H1 (cell line): ENCODE results near the gene RPS15. TPM values are rescaled to one million over a fixed set of nuclear protein-coding genes. Genes with fewer than 3 reads are reported as not detected.

Experiments
- CTCF ChIA-PET: fragments of 300-600 bp; sonication (Branson Sonifier 250); formaldehyde crosslinking; loops from one replicate; lab custom pipeline; 2021; ENCODE audit not compliant: partially characterized antibody; lab: Charles Lee
- POLR2A ChIA-PET: fragments of 300-600 bp; sonication (Branson Sonifier 250); formaldehyde crosslinking; loops from one replicate; lab custom pipeline; 2021; ENCODE audit warnings: inconsistent platforms; ENCODE audit not compliant: partially characterized antibody; lab: Charles Lee
- DNase-seq, 2 experiments: peaks; one replicate each; pipeline versions ENCODE4 v3.0.0 to v3.0.0-alpha.2; 2010 to 2022; ENCODE audit warnings: low spot score in 2 of 2, low read depth in 1 of 2, mixed read lengths in 1 of 2
- FAIRE-seq: peaks from 2 replicates; lab custom pipeline; 2011; peaks lifted over from hg19 to GRCh38; lab: Jason Lieb, UNC
- H2AFZ ChIP-seq: 2 replicates; pipeline ENCODE4 v1.8.1; 2012; ENCODE audit warnings: low read length, inconsistent platforms
- H2AK5ac ChIP-seq: 2 replicates; pipeline ENCODE4 v1.6.1; 2013; ENCODE audit warnings: low read depth, low read length
- H2BK120ac ChIP-seq: replicated peaks from 2 replicates; pipeline ENCODE3; 2013; ENCODE audit warnings: low read depth, low read length, inconsistent platforms
- H2BK12ac ChIP-seq: 2 replicates; pipeline ENCODE4 v1.6.1; 2013; ENCODE audit warnings: low read depth, low read length
- H2BK15ac ChIP-seq: 2 replicates; pipeline ENCODE4 v1.6.1; 2013; ENCODE audit warnings: low read length
- H2BK20ac ChIP-seq: 2 replicates; pipeline ENCODE4 v1.6.1; 2013; ENCODE audit warnings: low read length
- H2BK5ac ChIP-seq: 2 replicates; pipeline ENCODE4 v1.6.1; 2013; ENCODE audit warnings: low read depth, low read length
- H3K14ac ChIP-seq: 2 replicates; pipeline ENCODE4 v1.6.1; 2013; ENCODE audit warnings: inconsistent platforms; ENCODE audit not compliant: insufficient read length
- H3K18ac ChIP-seq: 2 replicates; pipeline ENCODE4 v1.6.1; 2013; ENCODE audit warnings: low read length; ENCODE audit errors: extremely low read depth
- H3K23ac ChIP-seq: 2 replicates; pipeline ENCODE4 v1.6.1; 2013; ENCODE audit warnings: inconsistent platforms; ENCODE audit not compliant: insufficient read length
- H3K23me2 ChIP-seq: 2 replicates; pipeline ENCODE4 v1.6.1; 2013; ENCODE audit warnings: low read depth, low read length
- H3K27ac ChIP-seq: 2 replicates; pipeline ENCODE4 v1.6.1; 2011; ENCODE audit warnings: low read depth, low read length, inconsistent platforms
- H3K27me3 ChIP-seq, 4 experiments: replicated peaks in 1 of 4; 1 replicate in 1 of 4; 2 replicates in 3 of 4; pipeline versions ENCODE4 v1.6.1 to v1.8.1; 2011 to 2013; ENCODE audit warnings: low read length in 3 of 4, mild to moderate bottlenecking in 3 of 4, inconsistent platforms in 2 of 4, mixed read lengths in 2 of 4, moderate library complexity in 1 of 4; ENCODE audit not compliant: control insufficient read depth in 3 of 4, insufficient read depth in 3 of 4; ENCODE audit errors: extremely low read depth in 1 of 4
- H3K36me3 ChIP-seq, 4 experiments: 2 replicates each; pipeline versions ENCODE4 v1.6.1 to v1.8.1; 2011 to 2013; ENCODE audit warnings: mild to moderate bottlenecking in 4 of 4, low read length in 3 of 4, moderate library complexity in 2 of 4, control low read depth in 1 of 4, inconsistent platforms in 1 of 4; ENCODE audit not compliant: insufficient read depth in 4 of 4, control insufficient read depth in 2 of 4
- H3K4ac ChIP-seq: replicated peaks from 2 replicates; pipeline ENCODE3; 2013; ENCODE audit warnings: low read length, low read depth, mixed read lengths, inconsistent platforms; ENCODE audit not compliant: insufficient read length
- H3K4me1 ChIP-seq, 4 experiments: replicated peaks in 1 of 4; 1 replicate in 1 of 4; 2 replicates in 3 of 4; pipeline versions ENCODE4 v1.6.1 to v1.8.1; 2011 to 2013; ENCODE audit warnings: low read length in 3 of 4, inconsistent platforms in 2 of 4, mixed read lengths in 1 of 4; ENCODE audit not compliant: insufficient read depth in 4 of 4, control insufficient read depth in 3 of 4
- H3K4me2 ChIP-seq, 2 experiments: 2 replicates each; pipeline versions ENCODE4 v1.6.1 to v1.8.1; 2011 to 2013; ENCODE audit warnings: low read depth in 2 of 2, low read length in 2 of 2, control low read depth in 1 of 2, inconsistent platforms in 1 of 2, mild to moderate bottlenecking in 1 of 2; ENCODE audit not compliant: insufficient read depth in 1 of 2
- H3K4me3 ChIP-seq, 4 experiments: fragments of 200-600, 300-600 bp in 1 of 4; sonication (generic), shearing (Covaris generic), sonication (Bioruptor Twin) in 1 of 4; 2 replicates each; pipeline versions ENCODE4 v1.5.1 to v1.8.1; 2011 to 2016; ENCODE audit warnings: low read length in 4 of 4, low read depth in 3 of 4, control low read depth in 2 of 4, inconsistent platforms in 2 of 4, mild to moderate bottlenecking in 2 of 4, mixed read lengths in 1 of 4, moderate library complexity in 1 of 4; ENCODE audit not compliant: insufficient read depth in 2 of 4; ENCODE audit errors: extremely low read depth in 1 of 4
- H3K56ac ChIP-seq: replicated peaks from 2 replicates; pipeline ENCODE3; 2013; ENCODE audit warnings: low read depth, mild to moderate bottlenecking, mixed read lengths, low read length, inconsistent platforms; ENCODE audit not compliant: insufficient read length
- H3K79me1 ChIP-seq: 2 replicates; pipeline ENCODE4 v1.6.1; 2013; ENCODE audit warnings: low read depth, low read length, control low read depth
- H3K79me2 ChIP-seq, 2 experiments: 2 replicates each; pipeline versions ENCODE4 v1.6.1 to v1.8.1; 2012 to 2013; ENCODE audit warnings: low read length in 2 of 2, mild to moderate bottlenecking in 2 of 2, inconsistent platforms in 1 of 2; ENCODE audit not compliant: insufficient read depth in 2 of 2, control insufficient read depth in 1 of 2
- H3K9ac ChIP-seq, 4 experiments: replicated peaks in 1 of 4; 1 replicate in 1 of 4; 2 replicates in 3 of 4; pipeline versions ENCODE4 v1.6.1 to v1.8.1; 2011 to 2013; ENCODE audit warnings: low read depth in 3 of 4, low read length in 3 of 4, control low read depth in 2 of 4, mild to moderate bottlenecking in 2 of 4, moderate library complexity in 2 of 4, inconsistent platforms in 1 of 4; ENCODE audit errors: extremely low read depth in 1 of 4
- H3K9me3 ChIP-seq, 2 experiments: 2 replicates each; pipeline versions ENCODE4 v1.6.1 to v1.8.1; 2012 to 2013; ENCODE audit warnings: mild to moderate bottlenecking in 2 of 2, moderate library complexity in 2 of 2, control low read depth in 1 of 2, inconsistent platforms in 1 of 2, low read depth in 1 of 2, low read length in 1 of 2, mixed read lengths in 1 of 2; ENCODE audit not compliant: insufficient read depth in 2 of 2
- H4K20me1 ChIP-seq, 2 experiments: replicated peaks in 1 of 2; 2 replicates each; pipeline versions ENCODE3 to v1.8.1; 2011 to 2013; ENCODE audit warnings: inconsistent platforms in 2 of 2, low read length in 2 of 2, mild to moderate bottlenecking in 1 of 2; ENCODE audit not compliant: insufficient read depth in 2 of 2, control insufficient read depth in 1 of 2
- H4K5ac ChIP-seq: 2 replicates; pipeline ENCODE4 v1.6.1; 2013; ENCODE audit warnings: low read length, low read depth, mixed read lengths, inconsistent platforms; ENCODE audit not compliant: insufficient read length
- H4K8ac ChIP-seq: 2 replicates; pipeline ENCODE4 v1.8.0; 2013; ENCODE audit warnings: mild to moderate bottlenecking, moderate library complexity, low read length, inconsistent platforms; ENCODE audit not compliant: insufficient read depth; ENCODE audit errors: extremely low read depth
- H4K91ac ChIP-seq: replicated peaks from 2 replicates; pipeline ENCODE3; 2013; ENCODE audit warnings: low read length, mixed read lengths, inconsistent platforms; ENCODE audit not compliant: insufficient read length
- ZNF274 ChIP-seq: IDR thresholded peaks from 2 replicates; pipeline ENCODE4 v1.7.0; 2012; ENCODE audit warnings: low read length, borderline replicate concordance; ENCODE audit errors: extremely low read depth
- WGBS, 2 experiments: shearing (Covaris generic) in 1 of 2; methylation state at CpG; one replicate each; pipeline versions ENCODE4 v1.1.6 to v1.1.7; 2013 to 2015; ENCODE audit warnings: low lambda C conversion rate in 2 of 2, mixed read lengths in 2 of 2, inconsistent platforms in 1 of 2, low coverage in 1 of 2, missing lambda C conversion rate in 1 of 2; ENCODE audit not compliant: insufficient replicate concordance in 2 of 2, insufficient coverage in 1 of 2, insufficient read length in 1 of 2; ENCODE audit errors: extremely low coverage in 1 of 2, missing lambda C conversion rate in 1 of 2; 5-methylcytosine and 5-hydroxymethylcytosine counted together
- polyA plus RNA-seq, 7 experiments: library from polyadenylated mRNA; depleted of rRNA in 3 of 7; stranded (reverse) in 5 of 7; unstranded in 2 of 7; fragments of >200 nt in 5 of 7; fragments of 200-250 nt in 2 of 7; gene quantifications; 1 replicate in 5 of 7; 2 replicates in 1 of 7; 4 replicates in 1 of 7; pipeline versions ENCODE4 v1.2.1 to v1.2.3, GENCODE V29; 2011 to 2013; ENCODE audit warnings: missing spikeins in 2 of 7, mixed read lengths in 2 of 7
- total RNA-seq: library from RNA; stranded (reverse); fragmentation: NEBNext Ultra II Directional; extraction: Animal tissue kit (Norgen Biotek cat#: 25700); gene quantifications from 2 replicates; pipeline ENCODE4 v1.2.1, GENCODE V29; 2021
- TF ChIP-seq, protein P1 (sequence below): IDR thresholded peaks from 2 replicates; pipeline ENCODE4 v1.6.1; 2012; ENCODE audit warnings: inconsistent platforms

Gene RPS15
- total and polyA plus RNA-seq, 2 of the 8 experiments (the other 6 are each of a cell fraction or from before 2014, with no cell fraction given), result 1,562 to 3,890 TPM

DNA sequence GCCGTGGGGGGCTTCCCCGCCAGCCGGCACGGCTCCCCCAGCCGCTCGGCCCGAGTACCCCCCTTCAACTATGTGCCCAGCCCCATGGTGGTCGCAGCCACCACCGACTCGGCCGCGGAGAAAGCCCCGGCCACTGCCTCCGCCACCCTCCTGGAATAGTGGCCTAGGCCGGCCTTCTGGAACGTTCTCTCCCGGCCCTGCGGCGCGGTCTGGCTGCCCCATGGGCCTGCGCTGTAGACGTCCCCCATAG lies 31.8 kb downstream of the RPS15 start:
- no peak overlapping the region for H2BK120ac ChIP-seq
- H2BK5ac ChIP-seq, result no peak overlapping the region
- peaks cover 0 to 7% of the 10 kb centered on the region in 2 experiments; a peak in 1 of 4 replicates for H3K9me3 ChIP-seq
- peak overlapping the region; percentile 79; the same call in 1 of the 2 replicates for H4K8ac ChIP-seq
- peaks cover 13% of the 10 kb centered on the region; the same call in 1 of the 2 replicates for H3K23me2 ChIP-seq
- H4K91ac ChIP-seq, result no peak overlapping the region
- no peak overlapping the region for H3K4ac ChIP-seq
- H3K4me2 ChIP-seq, result peak overlapping the region; percentile 86 to 91
- DNase-seq (no peak), FAIRE-seq (no peak)
- no peak overlapping the region for H3K9ac ChIP-seq
- H3K27me3 ChIP-seq, result peaks cover 64 to 84% (median 81%) of the 10 kb centered on the region in 4 experiments
- H4K20me1 ChIP-seq, result peaks cover 23 to 60% of the 10 kb centered on the region in 2 experiments
- H3K18ac ChIP-seq, result no peak overlapping the region
- CTCF ChIA-PET, result no interaction called here
- POLR2A ChIA-PET, result interaction anchor here (5.5 kb wide), 2 partner anchors 13 to 28 kb away, joined by 55 to 72 read pairs; no protein-coding TSS in a partner anchor
- H3K27ac ChIP-seq, result no peak overlapping the region
- 30% methylated on average over 13 of the region's 22 CpGs; no CpG with 5 or more reads in 1 of the 2 experiments for WGBS, 2 experiments
- H3K56ac ChIP-seq, result no peak overlapping the region
- H3K79me2 ChIP-seq, result no peaks in the 10 kb centered on the region
- H2AK5ac ChIP-seq, result no peak overlapping the region
- no peak overlapping the region for H2BK12ac ChIP-seq
- H3K14ac ChIP-seq, result no peak overlapping the region
- peaks cover 0 to 50% (median 27%) of the 10 kb centered on the region in 4 experiments; a peak in 5 of 7 replicates for H3K4me1 ChIP-seq
- no peak overlapping the region for H3K23ac ChIP-seq
- no peaks in the 10 kb centered on the region for H3K79me1 ChIP-seq
- H2BK20ac ChIP-seq, result no peak overlapping the region
- no peak overlapping the region for H2AFZ ChIP-seq
- H2BK15ac ChIP-seq, result no peak overlapping the region
- no peak overlapping the region for H4K5ac ChIP-seq
- H3K36me3 ChIP-seq, result peaks cover 0 to 41% (median 0%) of the 10 kb centered on the region in 4 experiments; a peak in 2 of 8 replicates
- no peak for TF ChIP-seq ZNF274
- TF ChIP-seq, protein P1, sequence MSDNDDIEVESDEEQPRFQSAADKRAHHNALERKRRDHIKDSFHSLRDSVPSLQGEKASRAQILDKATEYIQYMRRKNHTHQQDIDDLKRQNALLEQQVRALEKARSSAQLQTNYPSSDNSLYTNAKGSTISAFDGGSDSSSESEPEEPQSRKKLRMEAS, result 0 out of 2 replicates have a peak, but pooled peaks have one; percentile 2
- peak overlapping the region; percentile 29 to 56 (median 34); a peak in 3 of 8 replicates for H3K4me3 ChIP-seq
